CD4-positive, alpha-beta T cell treated with Interleukin-1 beta for 1 hour (primary cell): ENCODE data around the gene DNMT3B.
A peak's percentile ranks its signal among the peaks of the same experiment; 100 is the strongest.

ENCODE experiments used
- DNase-seq, 2 donors: peaks; one replicate each; pipeline ENCODE4 v3.0.0-alpha.2; 2020 to 2022

Gene DNMT3B

DNA sequence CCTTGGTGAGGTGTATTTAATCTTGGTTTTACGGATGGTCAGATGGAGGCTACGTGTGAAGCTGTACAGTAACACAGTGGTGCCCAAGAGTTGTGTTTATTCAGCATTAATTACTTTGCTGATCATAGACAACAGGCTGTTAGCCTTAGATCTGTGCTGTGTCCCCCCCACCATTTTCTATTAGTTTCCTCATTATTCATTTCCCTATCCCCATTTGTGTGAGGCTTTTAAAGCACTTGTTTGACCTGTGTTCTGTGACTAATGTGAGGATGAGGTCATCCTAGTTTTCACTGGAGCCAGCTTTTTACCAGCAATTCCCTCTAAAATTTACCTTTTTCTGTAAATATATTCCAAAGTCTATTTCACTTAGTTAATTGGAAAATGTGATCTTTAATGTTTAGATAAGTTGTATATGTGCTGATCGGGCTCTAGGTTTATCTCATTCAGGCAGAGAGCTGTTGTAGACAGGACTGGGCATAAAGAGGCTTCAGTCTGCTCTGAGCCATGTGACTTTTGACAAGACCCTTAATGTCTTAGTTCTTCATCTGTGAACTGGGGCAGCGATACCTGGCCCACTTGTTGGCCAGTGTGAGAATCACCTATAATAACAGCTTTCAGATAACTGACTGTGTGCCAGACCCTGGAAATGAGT lies 66.0 kb downstream of the DNMT3B start:
- no peak for DNase-seq

DNA sequence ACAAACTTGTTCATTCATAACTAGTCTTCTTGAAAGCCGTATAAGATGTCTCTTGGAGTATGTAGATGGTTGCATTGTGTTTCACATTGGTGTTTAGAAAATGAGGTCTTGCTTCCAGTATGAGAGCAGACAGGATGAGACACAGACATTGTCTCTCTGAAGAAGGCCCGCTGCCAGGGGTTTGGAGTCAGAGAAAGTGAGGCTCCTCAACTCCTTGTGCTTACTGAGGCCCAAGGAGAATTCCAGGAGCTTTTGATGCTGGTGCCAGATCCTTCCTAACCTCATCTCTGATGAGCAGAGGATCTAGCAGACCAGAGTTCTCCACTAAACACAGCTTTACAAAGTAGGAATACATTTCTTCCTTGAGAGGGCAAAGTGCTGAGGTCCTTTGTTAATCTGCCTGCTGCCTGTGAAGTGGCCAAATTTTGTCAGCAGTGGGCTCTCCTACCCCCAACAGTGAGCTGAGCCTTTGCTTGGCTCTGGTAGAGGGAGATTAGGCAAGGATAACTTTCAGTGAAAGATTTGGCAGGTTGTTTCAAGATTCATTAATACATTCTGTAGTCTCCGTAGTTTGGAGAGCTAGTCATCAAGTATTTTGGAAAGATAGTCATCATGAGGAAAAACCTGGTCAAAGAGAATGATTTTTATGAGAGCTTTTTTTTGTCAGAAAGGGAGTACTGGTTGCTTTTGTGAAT lies 67.3 kb downstream of the DNMT3B start:
- DNase-seq, result no peak

DNA sequence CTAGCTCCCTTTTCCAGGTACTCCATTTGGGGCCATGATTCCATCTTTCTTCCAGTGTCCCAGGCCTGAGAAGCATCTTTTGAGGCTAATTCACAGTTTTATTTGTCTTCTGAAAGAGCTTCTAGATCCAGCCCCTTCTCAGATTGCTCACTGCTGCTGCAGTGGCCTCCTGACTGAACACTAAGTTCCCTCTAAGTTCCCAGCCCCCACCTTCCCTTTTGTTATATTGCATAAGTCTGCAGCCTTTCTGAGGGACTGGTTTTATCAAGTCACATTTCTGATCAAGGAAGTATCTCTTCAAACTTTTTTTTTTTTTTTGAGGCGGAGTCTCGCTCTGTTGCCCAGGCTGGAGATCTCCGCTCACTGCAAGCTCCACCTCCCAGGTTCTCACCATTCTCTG lies 68.3 kb downstream of the DNMT3B start:
- peak in 1 of 2 donors; percentile 45 for DNase-seq

DNA sequence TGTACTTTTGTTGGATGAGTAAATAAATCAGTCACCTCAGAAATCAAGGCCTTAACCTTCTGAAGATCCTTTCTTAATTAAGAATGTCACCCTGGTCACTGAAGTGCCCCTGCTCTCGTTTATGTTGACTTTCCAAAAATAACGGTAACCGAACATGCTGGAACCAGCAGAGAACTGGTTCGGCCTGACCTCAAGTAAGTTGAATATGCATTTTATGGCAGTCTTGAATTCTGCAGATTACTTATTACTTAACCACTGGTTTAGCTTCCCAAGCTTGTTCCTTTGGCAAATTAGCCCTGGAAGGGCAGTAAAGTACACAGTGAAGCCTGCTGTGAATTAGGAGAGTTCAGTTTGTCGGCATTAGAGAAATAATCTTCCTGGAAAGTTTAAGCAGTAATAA lies 69.8 kb downstream of the DNMT3B start:
- DNase-seq, result no peak

DNA sequence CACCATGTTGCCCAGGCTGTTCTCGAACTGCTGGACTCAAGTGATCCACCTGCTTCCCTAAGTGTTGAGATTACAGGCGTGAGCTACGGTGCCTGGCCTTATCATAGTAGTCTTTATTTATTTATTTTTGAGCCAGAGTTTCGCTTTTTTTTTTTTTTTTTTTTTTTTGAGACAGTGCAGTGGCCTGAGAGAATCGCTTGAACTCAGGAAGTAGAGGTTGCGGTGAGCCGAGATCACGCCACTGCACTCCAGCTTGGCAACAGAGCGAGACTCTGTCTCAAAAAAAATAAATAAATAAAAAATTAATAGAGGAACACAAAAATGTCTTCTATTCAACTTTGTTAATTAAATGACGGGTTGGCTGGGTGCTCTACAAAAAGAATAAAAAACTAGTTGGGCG lies 70.5 kb downstream of the DNMT3B start:
- peak; percentile 39 to 43 for DNase-seq

DNA sequence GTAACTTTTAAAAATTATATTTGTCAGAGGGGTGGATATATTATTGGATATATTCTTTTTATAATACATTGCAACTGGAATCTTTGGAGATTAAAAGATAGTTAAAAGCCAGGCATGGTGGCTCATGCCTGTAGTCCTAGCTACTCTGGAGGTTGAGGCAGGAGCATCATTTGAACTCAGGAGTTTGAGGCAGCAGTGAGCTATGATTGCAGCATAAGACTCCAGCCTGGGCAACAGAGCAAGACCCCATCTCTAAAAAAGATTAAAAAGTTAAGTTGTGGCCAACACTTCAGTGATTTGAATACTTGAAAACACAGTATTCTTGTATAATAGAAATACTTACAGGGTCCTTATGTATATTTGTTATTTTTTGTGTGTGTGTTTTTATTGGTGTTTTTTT lies 72.8 kb downstream of the DNMT3B start:
- no peak for DNase-seq

DNA sequence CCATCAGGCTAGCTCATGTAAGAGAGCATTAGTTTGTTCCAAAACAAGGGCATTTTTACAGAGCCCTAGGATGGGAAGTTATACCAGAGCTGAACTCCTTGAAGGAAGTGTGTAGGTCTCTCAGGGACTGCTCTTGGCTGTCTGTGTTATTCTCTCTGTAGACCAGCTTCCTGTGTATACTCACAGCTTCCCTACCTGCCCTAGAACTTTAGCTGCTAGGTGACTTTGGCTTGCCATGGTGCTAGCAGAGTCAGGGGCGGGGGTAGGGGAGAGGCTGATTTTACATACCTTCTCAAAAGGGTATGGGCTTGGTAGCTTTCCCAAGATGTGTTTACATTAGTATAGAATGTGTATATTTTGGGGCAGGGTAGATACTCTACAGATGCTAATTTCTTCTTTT lies 75.0 kb downstream of the DNMT3B start:
- no peak for DNase-seq

DNA sequence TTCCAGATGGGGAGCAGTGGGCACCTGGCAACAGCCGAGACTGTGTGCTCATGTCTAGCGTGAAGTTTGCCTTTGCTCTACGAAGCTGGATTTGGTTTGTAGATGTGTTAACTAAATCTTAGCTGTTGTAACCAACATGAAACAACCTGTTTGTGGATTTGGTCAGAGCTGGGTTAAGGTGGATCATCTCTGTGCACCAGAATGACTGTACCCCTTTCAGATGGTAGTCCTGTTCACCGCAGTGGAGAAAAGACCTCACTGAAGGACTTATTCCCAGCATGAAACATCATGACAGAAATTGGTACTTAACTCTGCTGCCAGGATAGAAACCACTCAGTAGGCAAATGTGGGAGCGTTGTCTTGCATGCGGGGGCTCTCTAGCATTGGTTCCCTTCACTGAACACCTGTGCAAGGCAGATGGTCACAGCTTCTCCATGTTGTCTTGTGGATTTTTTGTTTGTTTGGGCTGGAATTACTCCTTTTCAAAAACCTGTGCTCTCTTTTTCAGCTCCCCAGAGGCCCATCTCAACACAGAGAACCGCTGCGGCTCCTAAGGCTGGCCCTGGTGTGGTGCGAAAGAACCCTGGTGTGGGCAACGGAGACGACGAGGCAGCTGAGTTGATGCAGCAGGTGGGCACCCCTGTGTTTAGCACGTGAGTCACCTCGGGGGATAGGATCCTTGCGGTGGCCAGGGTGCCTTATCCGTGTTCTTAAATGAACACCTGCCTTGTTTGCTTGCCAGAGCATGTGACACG lies 77.2 kb downstream of the DNMT3B start:
- no peak for DNase-seq

DNA sequence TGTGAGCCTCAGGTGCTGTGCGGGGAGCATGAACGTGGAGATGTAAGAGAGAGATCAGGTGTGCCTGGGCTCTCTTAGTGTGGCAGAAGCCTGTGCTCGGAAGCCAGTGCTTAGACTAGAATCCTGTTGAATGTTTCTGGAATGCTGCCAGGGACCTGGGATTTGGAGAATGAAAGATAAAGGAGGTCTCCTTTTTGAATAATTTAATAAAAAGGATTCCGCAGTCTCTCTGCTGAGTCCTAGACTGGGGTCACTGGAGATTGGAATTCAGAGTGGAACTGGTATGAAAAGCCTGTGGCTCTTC lies 77.7 kb downstream of the DNMT3B start:
- DNase-seq, result no peak

DNA sequence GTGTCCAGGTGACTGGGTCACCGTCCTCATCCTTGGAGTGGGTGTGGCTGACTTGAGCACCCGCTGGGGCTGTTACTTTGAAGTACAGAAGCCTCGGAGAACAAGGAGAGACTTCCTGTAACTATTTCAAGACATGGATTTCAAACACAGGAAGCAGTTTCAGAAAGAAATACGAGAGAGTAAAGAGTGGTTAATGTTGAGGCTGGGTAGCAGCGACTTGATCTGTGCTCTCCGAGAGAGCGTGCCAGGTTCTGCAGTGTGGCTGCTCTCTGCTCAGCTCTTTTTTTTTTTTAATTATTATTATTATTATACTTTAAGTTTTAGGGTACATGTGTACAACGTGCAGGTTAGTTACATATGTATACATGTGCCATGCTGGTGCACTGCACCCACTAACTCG lies 79.0 kb downstream of the DNMT3B start:
- DNase-seq, result no peak

DNA sequence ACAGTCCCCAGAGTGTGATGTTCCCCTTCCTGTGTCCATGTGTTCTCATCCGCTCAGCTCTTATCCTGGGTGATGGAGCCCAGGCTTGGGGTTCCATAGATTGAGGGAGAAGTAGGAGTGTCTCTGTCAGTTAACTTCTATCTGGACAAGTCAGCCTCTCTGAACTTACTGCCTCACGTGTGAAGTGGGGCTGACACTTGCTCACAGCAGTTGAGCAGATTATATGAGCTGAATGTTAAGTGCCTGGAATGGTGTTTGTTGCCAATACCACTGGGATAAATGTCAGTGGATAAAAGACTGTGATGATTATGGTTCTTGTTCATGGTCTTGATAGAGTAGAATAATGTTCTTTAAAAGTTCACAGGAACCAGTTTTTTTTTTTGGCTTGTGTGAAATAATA lies 79.4 kb downstream of the DNMT3B start:
- no peak for DNase-seq

DNA sequence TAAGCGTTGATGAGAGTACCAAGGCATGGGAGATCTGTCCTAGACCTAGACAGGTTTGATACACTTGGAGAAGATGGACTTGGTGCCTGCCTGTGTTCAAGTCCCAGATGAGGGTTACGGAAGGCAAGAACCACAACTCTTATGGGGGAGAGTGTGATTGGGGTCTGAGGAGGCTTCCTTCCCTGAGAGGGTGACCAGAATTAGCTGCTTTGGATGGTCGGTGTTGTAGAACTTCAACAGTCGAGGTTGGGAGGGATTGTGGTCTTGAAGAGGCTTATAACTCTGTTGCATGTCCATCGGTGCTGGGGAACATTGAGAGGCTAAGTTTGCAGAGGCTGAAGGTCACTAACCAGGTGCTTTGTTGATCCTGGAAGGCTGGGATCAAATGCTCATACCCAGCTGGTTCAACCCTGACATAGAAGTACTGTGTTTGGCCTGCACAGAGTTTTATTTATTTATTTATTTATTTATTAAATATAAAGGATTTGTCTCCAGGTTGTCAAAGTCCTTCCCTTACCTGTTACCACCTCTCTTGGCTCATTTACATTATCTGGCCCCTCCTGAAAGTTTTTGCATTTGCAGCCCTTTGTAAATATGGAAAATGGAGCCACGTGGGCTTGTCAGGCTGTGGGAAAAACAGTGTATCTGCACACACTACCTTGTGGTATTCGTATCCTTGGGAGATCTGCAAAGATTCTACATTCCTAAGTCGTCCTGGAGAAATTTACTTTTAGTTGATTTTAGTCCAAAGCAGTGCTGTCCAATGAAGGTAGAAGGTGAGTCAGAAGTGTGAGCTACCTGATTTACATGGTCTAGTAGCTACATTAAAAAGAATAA lies 80.7 kb downstream of the DNMT3B start:
- DNase-seq, result no peak

DNA sequence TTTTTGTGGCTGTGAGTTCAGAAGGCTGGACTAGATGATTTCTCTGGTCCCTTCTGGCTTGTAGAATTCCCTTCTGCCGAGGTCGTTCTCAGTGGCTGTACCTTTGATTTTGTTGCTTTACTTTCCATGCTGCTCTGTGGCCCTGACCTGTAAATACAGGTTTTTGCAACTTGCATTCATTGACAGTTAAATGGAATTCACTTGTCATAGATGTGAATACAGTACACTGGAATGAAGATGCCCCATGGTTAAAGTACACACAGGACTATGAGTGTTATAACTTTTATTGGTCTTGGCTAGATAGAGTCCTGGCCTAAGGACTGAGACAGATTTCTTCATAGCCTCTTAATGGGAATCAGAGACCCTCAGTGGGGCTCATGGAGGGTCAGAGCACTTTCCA lies 83.6 kb downstream of the DNMT3B start:
- no peak for DNase-seq

DNA sequence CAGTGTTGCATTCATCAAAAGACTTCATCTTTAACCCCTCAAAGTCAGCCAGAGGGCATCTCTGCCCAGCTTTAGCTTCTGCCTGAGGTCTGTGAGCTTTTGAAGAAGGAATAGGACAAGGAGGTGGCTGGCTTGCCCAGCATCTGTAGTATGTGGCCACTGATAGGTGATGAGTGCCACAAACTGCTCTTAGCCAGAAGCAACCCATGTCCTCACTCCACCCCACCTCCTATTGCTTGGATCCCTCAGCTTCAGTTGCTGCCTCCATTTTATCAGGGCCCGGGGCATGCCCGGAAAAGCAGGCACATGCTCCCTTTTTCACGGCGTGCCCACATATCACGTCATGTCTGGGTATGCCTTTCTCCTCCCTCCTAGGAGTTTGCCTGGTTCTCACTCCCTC lies 84.7 kb downstream of the DNMT3B start:
- no peak for DNase-seq

DNA sequence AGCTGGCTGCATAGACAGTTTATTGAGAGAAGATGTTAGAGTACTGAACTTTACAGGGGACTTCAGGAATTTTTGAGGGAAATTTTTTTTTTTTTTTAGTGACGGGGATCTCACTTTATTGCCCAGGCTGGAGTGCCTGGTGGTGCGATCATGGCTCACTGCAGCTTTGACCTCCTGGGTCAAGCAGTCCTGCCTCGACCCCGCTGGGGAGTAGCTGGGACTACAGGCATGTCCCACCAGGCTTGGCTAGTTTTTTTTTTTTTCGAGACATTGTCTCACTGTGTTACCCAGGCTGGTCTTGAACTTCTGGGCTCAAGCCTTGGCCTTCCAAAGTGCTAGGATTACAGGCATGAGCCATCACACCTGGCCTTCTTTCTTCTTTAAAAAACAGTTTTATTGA lies 85.8 kb downstream of the DNMT3B start:
- no peak for DNase-seq

DNA sequence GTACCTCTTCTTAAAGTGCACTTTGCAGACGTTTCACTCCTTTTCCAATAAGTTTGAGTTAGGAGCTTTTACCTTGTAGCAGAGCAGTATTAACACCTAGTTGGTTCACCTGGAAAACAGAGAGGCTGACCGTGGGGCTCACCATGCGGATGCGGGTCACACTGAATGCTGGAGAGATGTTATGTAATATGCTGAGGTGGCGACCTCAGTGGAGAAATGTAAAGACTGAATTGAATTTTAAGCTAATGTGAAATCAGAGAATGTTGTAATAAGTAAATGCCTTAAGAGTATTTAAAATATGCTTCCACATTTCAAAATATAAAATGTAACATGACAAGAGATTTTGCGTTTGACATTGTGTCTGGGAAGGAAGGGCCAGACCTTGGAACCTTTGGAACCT lies 86.7 kb downstream of the DNMT3B start:
- DNase-seq, result no peak

DNA sequence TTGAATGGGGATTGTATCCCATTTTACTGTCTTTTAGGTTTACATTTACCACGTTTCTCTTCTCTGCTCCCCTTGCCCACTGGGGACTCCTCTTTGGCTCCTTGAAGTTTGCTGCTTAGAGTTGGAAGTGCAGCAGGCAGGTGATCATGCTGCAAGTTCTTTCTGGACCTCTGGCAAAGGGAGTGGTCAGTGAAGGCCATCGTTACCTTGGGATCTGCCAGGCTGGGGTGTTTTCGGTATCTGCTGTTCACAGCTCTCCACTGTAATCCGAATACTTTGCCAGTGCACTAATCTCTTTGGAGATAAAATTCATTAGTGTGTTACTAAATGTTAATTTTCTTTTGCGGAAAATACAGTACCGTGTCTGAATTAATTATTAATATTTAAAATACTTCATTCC lies 87.4 kb downstream of the DNMT3B start:
- no peak for DNase-seq

DNA sequence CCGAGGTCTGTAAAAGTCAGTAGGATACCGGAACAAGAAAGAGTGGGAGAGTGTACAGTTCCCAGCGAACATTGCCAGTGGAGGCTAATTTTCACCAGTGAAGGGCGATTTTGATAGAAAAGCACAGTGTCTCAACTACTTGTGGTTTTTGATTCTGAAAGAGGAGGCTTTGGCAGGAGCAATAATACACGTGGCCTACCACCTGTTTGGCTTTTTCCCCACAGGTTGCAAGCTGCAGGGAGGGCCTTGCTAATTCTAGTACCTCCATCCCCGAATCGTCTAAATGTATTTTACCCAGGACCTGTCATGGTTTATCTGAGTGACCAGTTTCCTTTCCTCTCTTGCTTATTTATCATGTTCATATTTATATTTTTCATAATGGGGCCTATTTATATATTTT lies 93.2 kb downstream of the DNMT3B start:
- DNase-seq, result no peak

DNA sequence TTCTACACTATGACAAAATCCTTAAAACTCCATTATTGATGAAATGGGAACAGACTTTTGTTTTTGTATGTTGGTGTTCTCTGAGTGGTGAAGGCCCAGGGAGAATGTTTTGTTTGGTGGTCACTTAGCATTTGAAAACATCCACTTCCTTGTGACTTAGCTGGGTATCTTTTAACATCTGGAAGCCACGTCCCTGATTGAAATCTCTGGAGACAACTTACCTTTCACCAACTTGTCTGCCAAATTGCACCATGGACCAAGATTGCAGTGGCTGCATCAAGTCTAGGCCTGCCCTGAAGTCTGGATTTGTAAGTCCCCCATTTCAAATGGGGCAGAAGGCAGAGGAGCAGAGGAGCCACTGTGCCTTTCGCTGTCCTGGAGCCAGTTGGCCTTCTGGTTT lies 96.0 kb downstream of the DNMT3B start:
- no peak for DNase-seq
